Liver (tissue), 9 donors: ENCODE measurements around the gene SLC16A5. TPM values are rescaled to one million over a fixed set of nuclear protein-coding genes. Genes with fewer than 3 reads are reported as not detected.

Experiments used
- DNase-seq: peaks from one replicate; pipeline ENCODE4 v3.0.0-alpha.2; 2017; ENCODE audit warnings: low spot score
- H3K27ac ChIP-seq, 2 donors: one replicate each; pipeline ENCODE4 v1.7.0; 2013; ENCODE audit warnings: inconsistent platforms in 2 of 2, low read length in 2 of 2, control low read depth in 1 of 2, low read depth in 1 of 2, mild to moderate bottlenecking in 1 of 2
- H3K27me3 ChIP-seq, 4 donors: one replicate each; pipeline versions ENCODE4 v1.6.1 to v1.7.0; 2013; ENCODE audit warnings: low read length in 3 of 4, inconsistent platforms in 1 of 4, mild to moderate bottlenecking in 1 of 4, moderate library complexity in 1 of 4; ENCODE audit not compliant: control insufficient read depth in 4 of 4, insufficient read depth in 4 of 4
- H3K36me3 ChIP-seq, 4 donors: one replicate each; pipeline versions ENCODE4 v1.6.1 to v1.7.0; 2013; ENCODE audit warnings: low read length in 3 of 4, mild to moderate bottlenecking in 3 of 4, low read depth in 1 of 4, moderate library complexity in 1 of 4; ENCODE audit not compliant: control insufficient read depth in 4 of 4, insufficient read depth in 3 of 4
- H3K4me1 ChIP-seq, 4 donors: one replicate each; pipeline versions ENCODE4 v1.6.1 to v1.7.0; 2013; ENCODE audit warnings: low read length in 3 of 4, mild to moderate bottlenecking in 3 of 4, moderate library complexity in 1 of 4; ENCODE audit not compliant: control insufficient read depth in 4 of 4, insufficient read depth in 4 of 4
- H3K4me3 ChIP-seq, 3 donors: one replicate each; pipeline versions ENCODE4 v1.6.1 to v1.7.0; 2013; ENCODE audit warnings: low read length in 3 of 3, control low read depth in 1 of 3, low read depth in 1 of 3, mild to moderate bottlenecking in 1 of 3
- H3K9ac ChIP-seq, 2 donors: one replicate each; pipeline ENCODE4 v1.7.0; 2013; ENCODE audit warnings: low read length in 2 of 2, mild to moderate bottlenecking in 2 of 2, moderate library complexity in 2 of 2, control low read depth in 1 of 2, low read depth in 1 of 2
- H3K9me3 ChIP-seq, 4 donors: one replicate each; pipeline versions ENCODE4 v1.6.1 to v1.7.0; 2013; ENCODE audit warnings: low read length in 3 of 4; ENCODE audit not compliant: control insufficient read depth in 4 of 4
- CTCF ChIP-seq: fragments of 150-350 bp; IDR thresholded peaks from 2 replicates; pipeline ENCODE4 v1.5.1; 2017; ENCODE audit warnings: improper control_type of control experiment, low read depth, low read length; ENCODE audit not compliant: missing input control
- EGR1 ChIP-seq, 2 donors: IDR thresholded peaks; 2 replicates each; pipeline ENCODE4 v1.6.1; 2016 to 2018; ENCODE audit warnings: antibody characterized with exemption in 2 of 2, low read depth in 2 of 2
- FOXA1 ChIP-seq: IDR thresholded peaks from 2 replicates; pipeline ENCODE4 v1.6.1; 2016; ENCODE audit warnings: antibody characterized with exemption
- FOXA2 ChIP-seq: IDR thresholded peaks from 2 replicates; pipeline ENCODE4 v1.6.1; 2016; ENCODE audit warnings: antibody characterized with exemption
- HNF4A ChIP-seq, 2 donors: conservative IDR thresholded peaks; 2 replicates each; pipeline ENCODE4 v1.6.1; 2016; ENCODE audit warnings: antibody characterized with exemption in 2 of 2, mild to moderate bottlenecking in 2 of 2
- MAX ChIP-seq: IDR thresholded peaks from 2 replicates; pipeline ENCODE4 v1.6.1; 2016; ENCODE audit warnings: antibody characterized with exemption
- NR2F2 ChIP-seq: IDR thresholded peaks from 2 replicates; pipeline ENCODE4 v1.6.1; 2016; ENCODE audit warnings: antibody characterized with exemption
- RAD21 ChIP-seq, 2 donors: IDR thresholded peaks; 2 replicates each; pipeline ENCODE4 v1.6.1; 2016; ENCODE audit warnings: antibody characterized with exemption in 2 of 2, mild to moderate bottlenecking in 2 of 2
- REST ChIP-seq: IDR thresholded peaks from 2 replicates; pipeline ENCODE4 v1.6.1; 2016; ENCODE audit warnings: antibody characterized with exemption, mild to moderate bottlenecking
- RXRA ChIP-seq, 2 donors: IDR thresholded peaks; 2 replicates each; pipeline ENCODE4 v1.6.1; 2017 to 2018; ENCODE audit warnings: antibody characterized with exemption in 2 of 2, mild to moderate bottlenecking in 1 of 2
- SP1 ChIP-seq: IDR thresholded peaks from 2 replicates; pipeline ENCODE4 v1.6.1; 2018; ENCODE audit warnings: antibody characterized with exemption, mild to moderate bottlenecking
- TAF1 ChIP-seq: conservative IDR thresholded peaks from 2 replicates; pipeline ENCODE4 v1.6.1; 2016; ENCODE audit warnings: antibody characterized with exemption, mild to moderate bottlenecking
- WGBS: extraction: QIAGEN DNeasy Blood & Tissue Kit; methylation state at CpG from one replicate; pipeline ENCODE4 v1.1.7; 2013; 5-methylcytosine and 5-hydroxymethylcytosine counted together
- polyA plus RNA-seq, 2 donors: library from polyadenylated mRNA; stranded (reverse) in 1 of 2; unstranded in 1 of 2; fragments of 200-250 nt in 1 of 2; fragments of >200 nt in 1 of 2; fragmentation: Nextera tagmentation in 1 of 2; extraction: Ambion mirVana in 1 of 2; gene quantifications; one replicate each; pipeline versions ENCODE4 v1.2.1 to v1.2.3, GENCODE V29; 2013 to 2015
- total RNA-seq, 2 donors: library from RNA; depleted of rRNA; stranded (reverse); fragments of >200 nt; gene quantifications; one replicate each; pipeline ENCODE4 v1.2.3, GENCODE V29; 2014
- TF ChIP-seq, protein P1 (sequence below): IDR thresholded peaks from 2 replicates; pipeline ENCODE4 v1.6.1; 2016; ENCODE audit warnings: antibody characterized with exemption
- TF ChIP-seq, protein P2 (sequence below): IDR thresholded peaks from 2 replicates; pipeline ENCODE4 v1.6.1; 2016; ENCODE audit warnings: antibody characterized with exemption
- donor health status: healthy.
- donor health status: healthy.
- donor health status: healthy.
- donor health status: healthy.
- donor health status: healthy.

Gene SLC16A5
- total and polyA plus RNA-seq, 4 donors = 1.0 to 4.5 (median 2.6) TPM

GRCh38 chr17:75129576-75129975, 41.8 kb downstream of the SLC16A5 start:
- no peak for DNase-seq

More at GRCh38 chr17:75129576-75129975, 41.8 kb downstream of the SLC16A5 start:
- Histone ChIP-seq H3K9me3 (no peaks in the 10 kb centered on the region), H3K4me1 (peaks cover 0 to 2% (median 2%) of the 10 kb centered on the region in 4 donors), H3K36me3 (peaks cover 0 to 12% (median 4%) of the 10 kb centered on the region in 4 donors), H3K27me3 (no peaks in the 10 kb centered on the region), H3K4me3 (no peak overlapping the region), H3K27ac (no peak overlapping the region), H3K9ac (no peak overlapping the region)
- TF ChIP-seq MAX = no peak
- no peak for TF ChIP-seq NR2F2
- TF ChIP-seq, protein P1, sequence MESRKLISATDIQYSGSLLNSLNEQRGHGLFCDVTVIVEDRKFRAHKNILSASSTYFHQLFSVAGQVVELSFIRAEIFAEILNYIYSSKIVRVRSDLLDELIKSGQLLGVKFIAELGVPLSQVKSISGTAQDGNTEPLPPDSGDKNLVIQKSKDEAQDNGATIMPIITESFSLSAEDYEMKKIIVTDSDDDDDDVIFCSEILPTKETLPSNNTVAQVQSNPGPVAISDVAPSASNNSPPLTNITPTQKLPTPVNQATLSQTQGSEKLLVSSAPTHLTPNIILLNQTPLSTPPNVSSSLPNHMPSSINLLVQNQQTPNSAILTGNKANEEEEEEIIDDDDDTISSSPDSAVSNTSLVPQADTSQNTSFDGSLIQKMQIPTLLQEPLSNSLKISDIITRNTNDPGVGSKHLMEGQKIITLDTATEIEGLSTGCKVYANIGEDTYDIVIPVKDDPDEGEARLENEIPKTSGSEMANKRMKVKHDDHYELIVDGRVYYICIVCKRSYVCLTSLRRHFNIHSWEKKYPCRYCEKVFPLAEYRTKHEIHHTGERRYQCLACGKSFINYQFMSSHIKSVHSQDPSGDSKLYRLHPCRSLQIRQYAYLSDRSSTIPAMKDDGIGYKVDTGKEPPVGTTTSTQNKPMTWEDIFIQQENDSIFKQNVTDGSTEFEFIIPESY = no peak
- TF ChIP-seq RAD21 (IDR thresholded peaks at IDR 0.05) = no peak
- TF ChIP-seq, protein P2, sequence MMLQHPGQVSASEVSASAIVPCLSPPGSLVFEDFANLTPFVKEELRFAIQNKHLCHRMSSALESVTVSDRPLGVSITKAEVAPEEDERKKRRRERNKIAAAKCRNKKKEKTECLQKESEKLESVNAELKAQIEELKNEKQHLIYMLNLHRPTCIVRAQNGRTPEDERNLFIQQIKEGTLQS = no peak
- TF ChIP-seq EGR1 (IDR thresholded peaks at IDR 0.05; ENCODE audit: low read depth in 2 of 2) = no peak
- TF ChIP-seq SP1 = no peak
- TF ChIP-seq HNF4A (conservative IDR thresholded peaks at IDR 0.05) = no peak
- no peak for TF ChIP-seq TAF1
- TF ChIP-seq CTCF = no peak
- TF ChIP-seq RXRA (IDR thresholded peaks at IDR 0.05) = no peak
- no peak for TF ChIP-seq FOXA1
- no peak for TF ChIP-seq REST
- TF ChIP-seq FOXA2 = no peak
- WGBS = 95% methylated on average over 9 of the region's 9 CpGs
